ENCODE results near the gene RBKS. TPM values are rescaled to one million over a fixed set of nuclear protein-coding genes. Genes with fewer than 3 reads are reported as not detected.
A peak's percentile ranks its signal among the peaks of the same experiment; 100 is the strongest.

Gene RBKS
- polyA plus RNA-seq (ENCODE audit: insufficient read length in 3 of 3): 1 to 10 TPM; 7.9 to 8.9 (median 8.2) TPM

GRCh38 chr2:27890146-27890923 is at the start of gene RBKS, which contains the start of gene BABAM2:
RBKS (minus strand) TSS chr2:27890387; CDS start chr2:27890345, 42 bp downstream.
BABAM2 (plus strand) TSS chr2:27890729; CDS start chr2:27894557, 3,828 bp downstream.
- DNase-seq (ENCODE audit: low read depth in 3 of 3, low spot score in 2 of 3): peak; percentile 80 to 83 (median 80)

- DNase-seq (ENCODE audit: low read depth in 3 of 3, low spot score in 2 of 3): no peak
These were observed 44.8 kb upstream of the RBKS start for GRCh38 chr2:27935026-27935425.

- DNase-seq (ENCODE audit: low read depth in 3 of 3, low spot score in 2 of 3): no peak
These were observed 42.2 kb upstream of the RBKS start for GRCh38 chr2:27932396-27932795.

- no peak for DNase-seq (ENCODE audit: low read depth in 3 of 3, low spot score in 2 of 3)
These were observed 41.3 kb upstream of the RBKS start for GRCh38 chr2:27931361-27931950.

GRCh38 chr2:27929916-27930486 is 39.8 kb upstream of the RBKS start:
- DNase-seq (ENCODE audit: low read depth in 3 of 3, low spot score in 2 of 3): no peak

GRCh38 chr2:27925766-27926472 is 35.7 kb upstream of the RBKS start:
- DNase-seq (ENCODE audit: low read depth in 3 of 3, low spot score in 2 of 3): no peak

- no peak for DNase-seq (ENCODE audit: low read depth in 3 of 3, low spot score in 2 of 3)
These were observed 32.7 kb upstream of the RBKS start for GRCh38 chr2:27922842-27923241.

GRCh38 chr2:27921880-27922547 is 31.8 kb upstream of the RBKS start:
- no peak for DNase-seq (ENCODE audit: low read depth in 3 of 3, low spot score in 2 of 3)

GRCh38 chr2:27921424-27921823 is 31.2 kb upstream of the RBKS start:
- DNase-seq (ENCODE audit: low read depth in 3 of 3, low spot score in 2 of 3): no peak

GRCh38 chr2:27920148-27920885 is 30.1 kb upstream of the RBKS start:
- no peak for DNase-seq (ENCODE audit: low read depth in 3 of 3, low spot score in 2 of 3)

- no peak for DNase-seq (ENCODE audit: low read depth in 3 of 3, low spot score in 2 of 3)
These were observed 26.3 kb upstream of the RBKS start for GRCh38 chr2:27916293-27916995.

- no peak for DNase-seq (ENCODE audit: low read depth in 3 of 3, low spot score in 2 of 3)
These were observed 25.7 kb upstream of the RBKS start for GRCh38 chr2:27915874-27916273.

GRCh38 chr2:27915191-27915590 is 25.0 kb upstream of the RBKS start:
- no peak for DNase-seq (ENCODE audit: low read depth in 3 of 3, low spot score in 2 of 3)

GRCh38 chr2:27914805-27915175 is 24.6 kb upstream of the RBKS start:
- DNase-seq (ENCODE audit: low read depth in 3 of 3, low spot score in 2 of 3): no peak

GRCh38 chr2:27914041-27914804 is 24.0 kb upstream of the RBKS start:
- no peak for DNase-seq (ENCODE audit: low read depth in 3 of 3, low spot score in 2 of 3)

GRCh38 chr2:27912512-27912911 is 22.3 kb upstream of the RBKS start:
- DNase-seq (ENCODE audit: low read depth in 3 of 3, low spot score in 2 of 3): no peak

GRCh38 chr2:27911458-27912210 is 21.4 kb upstream of the RBKS start:
- no peak for DNase-seq (ENCODE audit: low read depth in 3 of 3, low spot score in 2 of 3)

- DNase-seq (ENCODE audit: low read depth in 3 of 3, low spot score in 2 of 3): no peak
These were observed 19.7 kb upstream of the RBKS start for GRCh38 chr2:27909901-27910300.
